ENCODE measurements around the gene ZNHIT3. TPM values are rescaled to one million over a fixed set of nuclear protein-coding genes. Genes with fewer than 3 reads are reported as not detected.

ZNHIT3 gene
- total RNA-seq, 1 experiment from 2014 or later = 33.9 TPM

- CTCF ChIA-PET = no interaction called here
- no peak for DNase-seq (ENCODE audit: unreplicated experiment)
- BruUV-seq (replicated peaks) = no TSS peak
- H3K27me3 Mint-ChIP-seq (ENCODE audit: insufficient read depth, unreplicated experiment) = no peaks in the 10 kb centered on the region
- H3K36me3 Mint-ChIP-seq (ENCODE audit: insufficient read depth, unreplicated experiment) = peaks cover 60% of the 10 kb centered on the region
- POLR2A ChIA-PET = no interaction called here
- intact Hi-C loops (cut with micrococcal nuclease) = no loop called here
- peaks cover 12% of the 10 kb centered on the region for H3K4me1 Mint-ChIP-seq (ENCODE audit: insufficient read depth, unreplicated experiment)
- TF ChIP-seq, protein P1, sequence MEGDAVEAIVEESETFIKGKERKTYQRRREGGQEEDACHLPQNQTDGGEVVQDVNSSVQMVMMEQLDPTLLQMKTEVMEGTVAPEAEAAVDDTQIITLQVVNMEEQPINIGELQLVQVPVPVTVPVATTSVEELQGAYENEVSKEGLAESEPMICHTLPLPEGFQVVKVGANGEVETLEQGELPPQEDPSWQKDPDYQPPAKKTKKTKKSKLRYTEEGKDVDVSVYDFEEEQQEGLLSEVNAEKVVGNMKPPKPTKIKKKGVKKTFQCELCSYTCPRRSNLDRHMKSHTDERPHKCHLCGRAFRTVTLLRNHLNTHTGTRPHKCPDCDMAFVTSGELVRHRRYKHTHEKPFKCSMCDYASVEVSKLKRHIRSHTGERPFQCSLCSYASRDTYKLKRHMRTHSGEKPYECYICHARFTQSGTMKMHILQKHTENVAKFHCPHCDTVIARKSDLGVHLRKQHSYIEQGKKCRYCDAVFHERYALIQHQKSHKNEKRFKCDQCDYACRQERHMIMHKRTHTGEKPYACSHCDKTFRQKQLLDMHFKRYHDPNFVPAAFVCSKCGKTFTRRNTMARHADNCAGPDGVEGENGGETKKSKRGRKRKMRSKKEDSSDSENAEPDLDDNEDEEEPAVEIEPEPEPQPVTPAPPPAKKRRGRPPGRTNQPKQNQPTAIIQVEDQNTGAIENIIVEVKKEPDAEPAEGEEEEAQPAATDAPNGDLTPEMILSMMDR (IDR thresholded peaks at IDR 0.05; ENCODE audit: unreplicated experiment) = no peak
- H3K4me3 Mint-ChIP-seq (ENCODE audit: unreplicated experiment) = no peak overlapping the region
- no peaks in the 10 kb centered on the region for H3K9me3 Mint-ChIP-seq (ENCODE audit: unreplicated experiment)
- H3K27ac Mint-ChIP-seq (ENCODE audit: low read depth, unreplicated experiment) = no peak overlapping the region
Measured at GRCh38 chr17:36501963-36502362, 15.5 kb downstream of the ZNHIT3 start.

DNA sequence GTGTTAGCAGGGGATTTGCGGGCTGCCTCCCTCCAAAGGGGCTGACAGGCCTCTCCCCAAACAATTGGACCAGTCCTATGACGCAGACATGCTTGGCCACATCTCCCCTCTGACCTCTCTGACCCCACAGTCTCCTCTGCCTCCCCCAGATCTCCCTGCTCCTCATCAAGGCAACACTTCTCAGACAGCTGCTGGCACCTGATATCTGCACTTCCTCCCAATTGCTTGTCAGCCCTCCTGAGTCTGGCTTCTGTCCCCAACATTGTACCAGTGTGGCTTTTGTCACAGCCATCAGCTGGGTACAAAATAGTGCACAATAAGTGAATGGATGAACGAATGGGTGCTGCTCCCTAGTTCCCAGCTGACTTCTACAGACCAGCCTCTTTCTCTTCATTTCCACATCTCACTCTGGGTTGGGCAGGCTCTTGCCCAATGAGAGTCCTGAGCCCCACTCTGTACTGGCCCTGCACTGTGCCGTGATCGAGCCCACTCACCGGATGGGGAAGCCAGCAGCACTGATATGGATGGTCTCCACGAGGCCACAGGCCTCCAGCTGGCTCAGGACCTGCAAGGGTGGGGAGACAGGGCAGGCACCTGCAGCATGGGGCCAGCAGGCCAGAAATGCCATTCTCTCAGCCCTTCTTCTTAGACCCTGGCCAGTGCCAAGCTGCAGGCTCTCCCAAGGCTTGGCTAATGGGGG lies 17.1 kb downstream of the ZNHIT3 start:
- no peak for DNase-seq (ENCODE audit: unreplicated experiment)
- ChIA-PET CTCF (no interaction called here), POLR2A (interaction anchor here (1.0 kb wide), 1 partner anchor 12 kb away, joined by 4 read pairs; no protein-coding TSS in a partner anchor)
- intact Hi-C loops (cut with micrococcal nuclease) = no loop called here
- H3K27me3 Mint-ChIP-seq (ENCODE audit: insufficient read depth, unreplicated experiment) = no peaks in the 10 kb centered on the region
- TF ChIP-seq, protein P1 (IDR thresholded peaks at IDR 0.05; ENCODE audit: unreplicated experiment) = no peak
- peaks cover 45% of the 10 kb centered on the region for H3K36me3 Mint-ChIP-seq (ENCODE audit: insufficient read depth, unreplicated experiment)
- no peak overlapping the region for H3K4me3 Mint-ChIP-seq (ENCODE audit: unreplicated experiment)
- peaks cover 12% of the 10 kb centered on the region for H3K4me1 Mint-ChIP-seq (ENCODE audit: insufficient read depth, unreplicated experiment)
- H3K9me3 Mint-ChIP-seq (ENCODE audit: unreplicated experiment) = no peaks in the 10 kb centered on the region
- no peak overlapping the region for H3K27ac Mint-ChIP-seq (ENCODE audit: low read depth, unreplicated experiment)
- no TSS peak for BruUV-seq (replicated peaks)

DNA sequence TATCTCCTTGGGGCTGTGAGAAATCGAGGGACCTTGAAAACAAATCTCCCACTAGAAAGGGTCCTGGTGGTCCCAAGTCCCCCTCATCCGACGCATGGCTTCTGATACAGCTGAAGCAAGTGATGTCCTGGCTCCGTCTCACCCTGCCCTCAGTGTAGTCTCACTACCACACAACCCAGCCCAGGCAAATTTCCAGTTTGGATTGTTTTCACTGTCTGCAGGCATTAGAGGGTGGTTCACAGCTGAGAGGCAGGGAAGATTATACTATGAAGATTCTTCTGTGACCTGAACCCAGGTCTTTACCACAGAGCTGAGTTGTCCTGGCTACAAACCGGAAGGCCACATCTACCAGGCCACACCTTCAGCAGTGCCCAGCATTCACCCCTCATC lies 17.7 kb downstream of the ZNHIT3 start:
- intact Hi-C loops (cut with micrococcal nuclease) = no loop called here
- DNase-seq (ENCODE audit: unreplicated experiment) = no peak
- H3K36me3 Mint-ChIP-seq (ENCODE audit: insufficient read depth, unreplicated experiment) = peaks cover 41% of the 10 kb centered on the region
- POLR2A ChIA-PET = interaction anchor here (1.0 kb wide), 1 partner anchor 12 kb away, joined by 4 read pairs; no protein-coding TSS in a partner anchor
- no TSS peak for BruUV-seq (replicated peaks)
- no peaks in the 10 kb centered on the region for H3K27me3 Mint-ChIP-seq (ENCODE audit: insufficient read depth, unreplicated experiment)
- H3K27ac Mint-ChIP-seq (ENCODE audit: low read depth, unreplicated experiment) = no peak overlapping the region
- TF ChIP-seq, protein P1 (IDR thresholded peaks at IDR 0.05; ENCODE audit: unreplicated experiment) = no peak
- H3K4me3 Mint-ChIP-seq (ENCODE audit: unreplicated experiment) = no peak overlapping the region
- H3K9me3 Mint-ChIP-seq (ENCODE audit: unreplicated experiment) = no peaks in the 10 kb centered on the region
- H3K4me1 Mint-ChIP-seq (ENCODE audit: insufficient read depth, unreplicated experiment) = peaks cover 12% of the 10 kb centered on the region
- CTCF ChIA-PET = interaction anchor here (0.6 kb wide), 1 partner anchor 32 kb away, joined by 3 read pairs; no protein-coding TSS in a partner anchor

- POLR2A ChIA-PET = no interaction called here
- peaks cover 12% of the 10 kb centered on the region for H3K4me1 Mint-ChIP-seq (ENCODE audit: insufficient read depth, unreplicated experiment)
- intact Hi-C loops (cut with micrococcal nuclease) = no loop called here
- no peaks in the 10 kb centered on the region for H3K9me3 Mint-ChIP-seq (ENCODE audit: unreplicated experiment)
- peaks cover 40% of the 10 kb centered on the region for H3K36me3 Mint-ChIP-seq (ENCODE audit: insufficient read depth, unreplicated experiment)
- CTCF ChIA-PET = no interaction called here
- TF ChIP-seq, protein P1 (IDR thresholded peaks at IDR 0.05; ENCODE audit: unreplicated experiment) = no peak
- H3K27ac Mint-ChIP-seq (ENCODE audit: low read depth, unreplicated experiment) = no peak overlapping the region
- BruUV-seq (replicated peaks) = no TSS peak
- H3K4me3 Mint-ChIP-seq (ENCODE audit: unreplicated experiment) = no peak overlapping the region
- no peaks in the 10 kb centered on the region for H3K27me3 Mint-ChIP-seq (ENCODE audit: insufficient read depth, unreplicated experiment)
- DNase-seq (ENCODE audit: unreplicated experiment) = no peak
Measured at GRCh38 chr17:36505171-36505570, 18.7 kb downstream of the ZNHIT3 start.
